Naive thymus-derived CD4-positive, alpha-beta T cell (primary cell): Measurements from ENCODE around the gene RAPH1. TPM values are rescaled to one million over a fixed set of nuclear protein-coding genes. Genes with fewer than 3 reads are reported as not detected.
A peak's percentile ranks its signal among the peaks of the same experiment; 100 is the strongest.

Experiments
- ATAC-seq: fragments of 150-1000 bp; cut with Tn5 transposase; 2 replicates; pipeline ENCODE4 v1.10.0; 2021; ENCODE audit warnings: mild to moderate bottlenecking, moderate library complexity
- CTCF ChIA-PET: fragments of 350-600 bp; sonication (Branson Sonifier 250); formaldehyde crosslinking; loops from one replicate; lab custom pipeline; 2021; ENCODE audit warnings: antibody characterized with exemption; lab: Charles Lee
- POLR2A ChIA-PET: fragments of 350-600 bp; sonication (Branson Sonifier 250); formaldehyde crosslinking; loops from one replicate; lab custom pipeline; 2021; ENCODE audit warnings: antibody characterized with exemption, inconsistent platforms; lab: Charles Lee
- DNase-seq, 9 donors: peaks; one replicate each; pipeline versions ENCODE4 v3.0.0 to v3.0.0-alpha.2; 2020 to 2022; ENCODE audit warnings: mixed read lengths in 1 of 9
- H3K27ac ChIP-seq: one replicate; pipeline ENCODE4 v1.7.0; 2013; ENCODE audit warnings: mild to moderate bottlenecking, low read depth, low read length, moderate library complexity
- H3K27me3 ChIP-seq, 2 donors: one replicate each; pipeline ENCODE4 v1.7.0; 2013; ENCODE audit warnings: low read length in 2 of 2, mild to moderate bottlenecking in 2 of 2, moderate library complexity in 2 of 2; ENCODE audit not compliant: control insufficient read depth in 2 of 2, insufficient read depth in 2 of 2
- H3K36me3 ChIP-seq, 3 experiments: 1 replicate in 2 of 3; 2 replicates in 1 of 3; pipeline ENCODE4 v1.7.0; 2013; ENCODE audit warnings: low read length in 3 of 3, mild to moderate bottlenecking in 3 of 3, moderate library complexity in 1 of 3; ENCODE audit not compliant: insufficient read depth in 3 of 3, control insufficient read depth in 2 of 3
- H3K4me1 ChIP-seq, 2 donors: one replicate each; pipeline ENCODE4 v1.7.0; 2013; ENCODE audit warnings: low read length in 2 of 2, mild to moderate bottlenecking in 2 of 2, moderate library complexity in 1 of 2; ENCODE audit not compliant: control insufficient read depth in 2 of 2, insufficient read depth in 2 of 2
- H3K4me3 ChIP-seq: 2 replicates; pipeline ENCODE4 v1.7.0; 2013; ENCODE audit warnings: mild to moderate bottlenecking, low read length
- H3K9me3 ChIP-seq, 3 experiments: 1 replicate in 2 of 3; 2 replicates in 1 of 3; pipeline ENCODE4 v1.7.0; 2013; ENCODE audit warnings: low read length in 3 of 3; ENCODE audit not compliant: control insufficient read depth in 2 of 3
- H3K27ac Mint-ChIP-seq, 9 donors: one replicate each; pipeline ENCODE4 v1.8.0; 2020 to 2022; ENCODE audit warnings: mixed read lengths in 9 of 9, mild to moderate bottlenecking in 8 of 9, moderate library complexity in 5 of 9, inconsistent platforms in 2 of 9
- H3K27me3 Mint-ChIP-seq, 5 donors: one replicate each; pipeline ENCODE4 v1.8.0; 2021 to 2022; ENCODE audit warnings: mixed read lengths in 5 of 5, mild to moderate bottlenecking in 1 of 5
- H3K36me3 Mint-ChIP-seq, 5 donors: one replicate each; pipeline ENCODE4 v1.8.0; 2020 to 2022; ENCODE audit warnings: mixed read lengths in 5 of 5, mild to moderate bottlenecking in 3 of 5, inconsistent platforms in 1 of 5
- H3K4me1 Mint-ChIP-seq, 7 donors: one replicate each; pipeline ENCODE4 v1.8.0; 2020 to 2022; ENCODE audit warnings: mixed read lengths in 7 of 7, mild to moderate bottlenecking in 3 of 7, inconsistent platforms in 1 of 7
- H3K4me3 Mint-ChIP-seq, 10 donors: one replicate each; pipeline ENCODE4 v1.8.0; 2020 to 2022; ENCODE audit warnings: mild to moderate bottlenecking in 10 of 10, mixed read lengths in 10 of 10, moderate library complexity in 6 of 10, inconsistent platforms in 2 of 10
- H3K9me3 Mint-ChIP-seq, 11 donors: one replicate each; pipeline ENCODE4 v1.8.0; 2020 to 2022; ENCODE audit warnings: mixed read lengths in 11 of 11, mild to moderate bottlenecking in 4 of 11, inconsistent platforms in 1 of 11, moderate library complexity in 1 of 11
- intact Hi-C, 2 donors: fragments of 100-400 bp; cut with micrococcal nuclease; formaldehyde crosslinking; loops; one replicate each; pipeline ENCODE4 v1.15.1; 2023
- polyA plus RNA-seq, 2 donors: library from polyadenylated mRNA; unstranded; fragments of 300-500 nt; fragmentation: Illumina TruSeq; gene quantifications; one replicate each; pipeline ENCODE4 v1.2.3, GENCODE V29; 2021
- total RNA-seq, 6 experiments: library from RNA in 5 of 6; stranded (reverse) in 5 of 6; gene quantifications; 1 replicate in 5 of 6; 2 replicates in 1 of 6; pipeline ENCODE4 v1.2.3 and lab custom pipeline; 2021 to 2026

RAPH1 gene
- total and polyA plus RNA-seq, 7 experiments from 2014 or later = 0.57 to 5.5 (median 2.9) TPM

DNA sequence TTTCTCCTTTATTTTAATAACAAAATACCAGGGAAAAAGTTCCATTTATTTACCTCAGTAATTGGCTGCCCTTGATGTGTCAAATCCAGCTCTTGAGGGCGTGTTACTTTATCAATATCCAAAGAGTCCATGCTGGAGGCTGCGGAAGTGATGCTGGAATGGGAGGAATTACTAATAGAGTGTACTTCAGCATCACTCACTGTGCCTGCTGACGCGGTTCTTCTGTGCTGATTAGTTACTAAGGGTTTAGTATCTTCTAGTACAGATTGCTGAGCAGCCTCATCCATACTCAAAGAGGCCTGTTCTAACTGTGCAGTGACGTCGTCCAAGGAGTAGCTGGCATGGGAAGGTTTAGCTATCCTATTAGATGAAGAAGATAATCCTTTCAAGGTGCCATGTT is 45.6 kb downstream of the RAPH1 start:
- H3K4me3 Mint-ChIP-seq = no peak overlapping the region
- DNase-seq = no peak
- POLR2A ChIA-PET = no interaction called here

DNA sequence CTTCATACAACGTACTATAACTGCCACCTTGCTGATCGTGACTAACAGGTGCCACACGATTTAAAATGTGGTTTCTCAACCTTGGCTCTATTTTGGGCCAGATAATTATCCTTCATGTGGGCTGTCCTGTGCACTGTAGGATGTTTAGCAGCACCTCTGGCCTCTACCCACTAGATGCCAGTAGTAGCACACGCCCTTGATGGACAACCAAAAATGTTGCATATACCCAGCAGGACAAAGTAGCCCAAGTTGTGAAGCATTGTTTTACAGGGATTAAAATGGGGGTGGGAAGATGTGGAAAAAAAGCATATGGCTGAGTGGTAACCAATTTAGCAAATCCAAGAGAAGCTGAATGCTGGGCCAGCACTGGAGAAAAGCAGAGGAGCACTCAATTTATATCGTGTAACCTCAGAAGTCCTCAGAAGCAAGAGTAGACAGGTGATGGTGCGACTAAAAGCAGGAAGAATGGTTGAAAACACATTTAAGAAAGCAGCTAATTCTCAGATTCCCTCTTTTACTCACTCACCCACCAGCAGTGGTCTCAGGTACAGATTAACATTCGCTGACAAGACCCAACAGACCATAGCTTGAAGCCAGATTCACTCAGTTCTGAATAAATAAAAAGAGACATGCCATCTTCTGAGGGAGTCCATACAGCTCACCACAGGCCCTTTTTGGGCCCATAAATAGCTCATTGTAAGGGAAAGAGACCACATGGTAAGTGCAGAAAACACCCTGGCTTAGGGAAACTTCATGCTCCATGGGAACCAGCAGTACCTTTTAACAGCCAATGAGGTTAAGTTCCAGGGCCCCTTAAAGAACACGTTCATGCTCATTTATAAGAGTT is 50.6 kb downstream of the RAPH1 start:
- Histone ChIP-seq H3K4me1 (peaks cover 0 to 7% of the 10 kb centered on the region in 2 donors), H3K9me3 (no peaks in the 10 kb centered on the region), H3K4me3 (no peak overlapping the region), H3K36me3 (no peaks in the 10 kb centered on the region), H3K27me3 (no peaks in the 10 kb centered on the region), H3K27ac (no peak overlapping the region)
- peak in 8 of 9 donors; percentile 20 to 69 (median 60) for DNase-seq
- ATAC-seq = peak; percentile 92
- ChIA-PET POLR2A (interaction anchor here (0.5 to 1.7 kb wide), 6 partner anchors 210 to 425 kb away, joined by 3 to 7 read pairs (median 3); no protein-coding TSS in a partner anchor), CTCF (interaction anchor here (0.5 to 8.4 kb wide), 19 partner anchors 8 to 430 kb away, joined by 3 to 136 read pairs (median 3); no protein-coding TSS in a partner anchor)
- no peaks in the 10 kb centered on the region for H3K9me3 Mint-ChIP-seq
- intact Hi-C loops = loop anchor here (1.0 to 2.0 kb wide), 7 partner anchors 51 to 694 kb away; partner anchors contain the start of genes CD28 (in 1 of the 2) and RAPH1 (in 1 of the 2)
- peaks cover 0 to 4% (median 0%) of the 10 kb centered on the region in 5 donors for H3K36me3 Mint-ChIP-seq
- peak overlapping the region in 7 of 9 donors; percentile 3 to 88 (median 24) for H3K27ac Mint-ChIP-seq
- no peaks in the 10 kb centered on the region for H3K27me3 Mint-ChIP-seq
- H3K4me1 Mint-ChIP-seq = peaks cover 2 to 9% (median 7%) of the 10 kb centered on the region in 7 donors
- H3K4me3 Mint-ChIP-seq = peak overlapping the region in 5 of 10 donors; percentile 2 to 38 (median 14)

More for the DNA sequence above, 45.6 kb downstream of the RAPH1 start:
- H3K4me3 ChIP-seq = no peak overlapping the region
- H3K27ac ChIP-seq = no peak overlapping the region
- H3K9me3 ChIP-seq = no peaks in the 10 kb centered on the region
- ATAC-seq = no peak
- H3K36me3 ChIP-seq = no peaks in the 10 kb centered on the region
- Mint-ChIP-seq H3K27ac (no peak overlapping the region), H3K36me3 (peaks cover 0 to 13% (median 9%) of the 10 kb centered on the region in 5 donors), H3K9me3 (peaks cover 0 to 2% (median 0%) of the 10 kb centered on the region in 11 donors), H3K4me1 (peaks cover 0 to 9% (median 2%) of the 10 kb centered on the region in 7 donors), H3K27me3 (no peaks in the 10 kb centered on the region)
- CTCF ChIA-PET = interaction anchor here (8.4 kb wide), 1 partner anchor 327 kb away, joined by 136 read pairs; no protein-coding TSS in a partner anchor
- H3K27me3 ChIP-seq = no peaks in the 10 kb centered on the region
- H3K4me1 ChIP-seq = peaks cover 5% of the 10 kb centered on the region in 2 donors
- intact Hi-C loops = no loop called here

GRCh38 chr2:203480623-203481022 is 54.5 kb downstream of the RAPH1 start:
- intact Hi-C loops = no loop called here
- Mint-ChIP-seq H3K27me3 (no peaks in the 10 kb centered on the region), H3K4me1 (peaks cover 2 to 9% (median 7%) of the 10 kb centered on the region in 7 donors), H3K9me3 (no peaks in the 10 kb centered on the region), H3K4me3 (no peak overlapping the region), H3K36me3 (peaks cover 0 to under 1% (median 0%) of the 10 kb centered on the region in 5 donors), H3K27ac (no peak overlapping the region)
- Histone ChIP-seq H3K36me3 (no peaks in the 10 kb centered on the region), H3K4me3 (no peak overlapping the region), H3K9me3 (no peaks in the 10 kb centered on the region), H3K27ac (no peak overlapping the region), H3K27me3 (no peaks in the 10 kb centered on the region), H3K4me1 (peaks cover 0 to 7% of the 10 kb centered on the region in 2 donors)
- ChIA-PET POLR2A (interaction anchor here (0.6 kb wide), 1 partner anchor 231 kb away, joined by 3 read pairs; no protein-coding TSS in a partner anchor), CTCF (interaction anchor here (0.6 to 2.5 kb wide), 5 partner anchors 56 to 1055 kb away, joined by 3 to 23 read pairs (median 3); no protein-coding TSS in a partner anchor)
- ATAC-seq (no peak), DNase-seq (no peak)

DNA sequence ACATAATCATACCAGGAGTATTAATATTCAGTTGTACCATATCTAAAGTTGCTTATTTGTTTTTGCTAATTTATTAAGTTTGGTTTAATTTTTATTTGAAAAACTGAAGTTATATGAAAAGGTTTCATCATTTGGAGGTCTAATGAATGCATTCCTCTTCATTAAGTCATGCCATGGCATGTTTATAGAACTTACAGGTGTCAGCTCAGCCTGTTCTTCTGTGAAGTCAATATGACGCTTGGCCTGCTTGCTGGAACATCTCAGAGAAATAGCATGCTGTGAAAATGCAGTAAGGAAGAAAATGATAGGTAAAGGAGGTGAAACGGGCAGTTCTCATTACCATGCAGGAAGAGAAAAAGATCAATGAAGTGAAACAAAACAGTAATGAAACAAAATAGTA is 58.2 kb downstream of the RAPH1 start:
- H3K27me3 ChIP-seq = no peaks in the 10 kb centered on the region
- ChIA-PET CTCF (no interaction called here), POLR2A (interaction anchor here (0.6 kb wide), 1 partner anchor 660 kb away, joined by 3 read pairs; no protein-coding TSS in a partner anchor)
- ATAC-seq = no peak
- no peak overlapping the region for H3K27ac ChIP-seq
- intact Hi-C loops = no loop called here
- Mint-ChIP-seq H3K9me3 (no peaks in the 10 kb centered on the region), H3K4me1 (no peaks in the 10 kb centered on the region), H3K27ac (no peak overlapping the region), H3K4me3 (no peak overlapping the region), H3K36me3 (peaks cover 0 to 5% (median 0%) of the 10 kb centered on the region in 5 donors), H3K27me3 (no peaks in the 10 kb centered on the region)
- H3K9me3 ChIP-seq = no peaks in the 10 kb centered on the region
- H3K4me3 ChIP-seq = no peak overlapping the region
- H3K36me3 ChIP-seq = no peaks in the 10 kb centered on the region
- DNase-seq = no peak
- H3K4me1 ChIP-seq = no peaks in the 10 kb centered on the region

DNA sequence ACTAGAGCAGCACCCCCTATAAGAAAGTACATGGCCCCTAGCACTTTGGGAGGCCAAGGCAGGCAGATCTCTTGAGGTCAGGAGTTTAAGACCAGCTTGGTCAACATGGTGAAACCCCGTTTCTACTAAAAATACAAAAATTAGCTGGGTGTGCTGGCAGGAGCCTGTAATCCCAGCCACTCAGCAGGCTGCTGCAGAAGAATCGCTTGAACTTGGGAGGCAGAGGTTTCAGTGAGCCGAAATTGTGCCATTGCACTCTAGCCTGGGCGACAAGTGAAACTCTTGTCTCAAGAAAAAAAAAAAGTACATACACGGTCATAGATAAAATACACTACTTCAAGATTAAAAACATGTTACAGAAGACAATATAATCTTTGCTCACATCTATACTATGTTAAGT is 63.8 kb downstream of the RAPH1 start:
- Mint-ChIP-seq H3K27me3 (peaks cover 0 to 2% (median 0%) of the 10 kb centered on the region in 5 donors), H3K27ac (no peak overlapping the region), H3K9me3 (no peaks in the 10 kb centered on the region), H3K4me1 (peaks cover 0 to 1% (median 0%) of the 10 kb centered on the region in 7 donors), H3K4me3 (no peak overlapping the region), H3K36me3 (peaks cover 0 to 12% (median 0%) of the 10 kb centered on the region in 5 donors)
- Histone ChIP-seq H3K4me3 (no peak overlapping the region), H3K9me3 (no peaks in the 10 kb centered on the region), H3K27ac (no peak overlapping the region), H3K36me3 (no peaks in the 10 kb centered on the region), H3K27me3 (no peaks in the 10 kb centered on the region), H3K4me1 (no peaks in the 10 kb centered on the region)
- DNase-seq (no peak), ATAC-seq (no peak)
- ChIA-PET POLR2A (no interaction called here), CTCF (no interaction called here)
- intact Hi-C loops = no loop called here

DNA sequence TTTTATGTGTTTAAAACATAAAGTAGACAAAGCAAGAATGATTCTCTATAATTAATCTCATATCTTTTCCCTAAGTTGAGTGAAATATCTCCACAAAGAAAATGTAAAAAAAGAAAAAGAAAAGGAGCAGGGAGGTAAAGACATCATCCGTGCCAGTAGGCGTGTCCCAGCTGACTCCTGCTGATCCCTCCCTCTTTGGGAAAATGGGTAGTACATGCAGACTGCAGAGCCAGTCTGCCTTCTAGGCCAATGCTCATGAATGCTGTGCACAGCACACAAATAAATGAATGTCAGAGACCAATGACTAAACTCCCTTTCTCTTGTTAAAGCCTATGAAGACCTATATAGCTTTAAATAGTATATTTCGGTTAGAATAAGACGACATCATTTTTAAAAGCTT is 64.7 kb downstream of the RAPH1 start:
- no peaks in the 10 kb centered on the region for H3K9me3 ChIP-seq
- H3K4me3 ChIP-seq = no peak overlapping the region
- peaks cover 0 to 2% (median 0%) of the 10 kb centered on the region in 5 donors for H3K27me3 Mint-ChIP-seq
- no peaks in the 10 kb centered on the region for H3K36me3 ChIP-seq
- H3K36me3 Mint-ChIP-seq = peaks cover 0 to 12% (median 0%) of the 10 kb centered on the region in 5 donors
- CTCF ChIA-PET = interaction anchor here (0.6 kb wide), 1 partner anchor 300 kb away, joined by 3 read pairs; no protein-coding TSS in a partner anchor
- no peak overlapping the region for H3K27ac Mint-ChIP-seq
- POLR2A ChIA-PET = no interaction called here
- H3K9me3 Mint-ChIP-seq = no peaks in the 10 kb centered on the region
- ATAC-seq (no peak), DNase-seq (no peak)
- intact Hi-C loops = no loop called here
- no peaks in the 10 kb centered on the region for H3K4me1 ChIP-seq
- H3K4me1 Mint-ChIP-seq = peaks cover 0 to 3% (median 0%) of the 10 kb centered on the region in 7 donors
- no peak overlapping the region for H3K4me3 Mint-ChIP-seq
- H3K27me3 ChIP-seq = no peaks in the 10 kb centered on the region
- no peak overlapping the region for H3K27ac ChIP-seq
